Iris pigment epithelial cell (primary cell): ENCODE measurements around the gene FAXDC2.

ENCODE experiments used
- DNase-seq: peaks from one replicate; pipeline ENCODE4 v3.0.0-alpha.2; 2011; ENCODE audit warnings: low read depth

FAXDC2 gene

GRCh38 chr5:154850255-154851062, at the start of gene FAXDC2:
Gene FAXDC2, minus strand, starts transcription at chr5:154850603. Its CDS starts 12,425 bp downstream, at chr5:154838178.
- peak; percentile 93 for DNase-seq

- DNase-seq, result no peak
Observed at GRCh38 chr5:154900066-154900465, 49.7 kb upstream of the FAXDC2 start.

- DNase-seq, result no peak
Observed at GRCh38 chr5:154899151-154899816, 48.9 kb upstream of the FAXDC2 start.

GRCh38 chr5:154898210-154898609, 47.8 kb upstream of the FAXDC2 start:
- no peak for DNase-seq

- no peak for DNase-seq
Observed at GRCh38 chr5:154896562-154897165, 46.3 kb upstream of the FAXDC2 start.

GRCh38 chr5:154895606-154896561, 45.5 kb upstream of the FAXDC2 start:
- no peak for DNase-seq

- no peak for DNase-seq
Observed at GRCh38 chr5:154893381-154893780, 43.0 kb upstream of the FAXDC2 start.

GRCh38 chr5:154892369-154892771, 42.0 kb upstream of the FAXDC2 start:
- DNase-seq, result no peak

- no peak for DNase-seq
Observed at GRCh38 chr5:154885439-154885838, 35.0 kb upstream of the FAXDC2 start.

- no peak for DNase-seq
Observed at GRCh38 chr5:154884424-154884823, 34.0 kb upstream of the FAXDC2 start.

- no peak for DNase-seq
Observed at GRCh38 chr5:154881986-154882385, 31.6 kb upstream of the FAXDC2 start.

- DNase-seq, result no peak
Observed at GRCh38 chr5:154878642-154879335, 28.4 kb upstream of the FAXDC2 start.

GRCh38 chr5:154873791-154874331, 23.5 kb upstream of the FAXDC2 start:
- DNase-seq, result no peak

GRCh38 chr5:154871734-154872133, 21.3 kb upstream of the FAXDC2 start:
- no peak for DNase-seq

- DNase-seq, result peak; percentile 25
Observed at GRCh38 chr5:154868702-154869101, 18.3 kb upstream of the FAXDC2 start.

- DNase-seq, result no peak
Observed at GRCh38 chr5:154866841-154867240, 16.4 kb upstream of the FAXDC2 start.

- DNase-seq, result peak; percentile 75
Observed at GRCh38 chr5:154865466-154866184, 15.2 kb upstream of the FAXDC2 start.

GRCh38 chr5:154863291-154864080, 13.1 kb upstream of the FAXDC2 start:
- no peak for DNase-seq

- peak; percentile 41 for DNase-seq
Observed at GRCh38 chr5:154862766-154863165, 12.4 kb upstream of the FAXDC2 start.
